ENCODE results near the gene ALOX12B. TPM values are rescaled to one million over a fixed set of nuclear protein-coding genes. Genes with fewer than 3 reads are reported as not detected.
A peak's percentile ranks its signal among the peaks of the same experiment; 100 is the strongest.

ALOX12B gene
- total and polyA plus RNA-seq, 2 of the 13 experiments (the other 11 are each of a cell fraction or from before 2014, with no cell fraction given): 0.13 TPM; not detected in 1

DNA sequence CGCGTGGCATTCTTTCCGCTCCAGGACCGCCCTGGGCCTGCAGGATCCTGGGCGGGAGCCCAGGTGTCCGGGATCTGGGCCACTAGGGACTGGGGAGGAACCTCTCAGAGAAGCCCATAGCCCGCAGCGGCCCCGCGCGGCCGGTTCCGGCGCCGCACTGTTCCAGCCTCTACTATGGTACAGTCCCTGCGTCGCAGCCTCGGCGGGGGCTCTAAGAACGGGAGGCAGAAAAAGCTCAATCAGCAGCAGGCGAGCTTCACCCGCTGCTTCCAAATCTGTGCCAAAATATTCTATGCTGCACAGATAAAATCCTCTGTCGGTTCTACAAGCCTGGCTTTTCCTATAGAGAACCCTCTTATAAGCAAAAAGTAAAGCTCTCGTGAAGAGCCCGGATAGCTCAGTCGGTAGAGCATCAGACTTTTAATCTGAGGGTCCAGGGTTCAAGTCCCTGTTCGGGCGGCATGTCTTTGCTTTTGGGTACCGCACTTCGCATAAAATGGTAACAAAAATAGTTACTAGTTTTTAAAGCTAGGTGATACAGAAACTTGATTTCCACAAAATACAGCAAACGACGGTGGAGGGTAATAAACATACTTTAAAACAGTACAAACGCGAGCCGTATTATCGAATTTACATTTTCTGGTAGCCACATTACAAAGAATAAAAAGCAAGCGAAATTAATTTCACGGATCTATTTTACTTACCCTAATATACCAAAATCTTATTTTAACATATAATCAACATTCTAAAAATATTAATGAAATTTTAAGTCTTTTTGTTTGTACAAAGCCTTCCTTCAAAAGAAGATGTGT is 31.5 kb upstream of the ALOX12B start (continued):
- TF ChIP-seq PBX3 (CRISPR knock-in tag; IDR thresholded peaks at IDR 0.05; ENCODE audit: borderline replicate concordance): no peak
- TF ChIP-seq ZNF441 (CRISPR knock-in tag; IDR thresholded peaks at IDR 0.05; ENCODE audit: borderline replicate concordance): no peak
- TF ChIP-seq ISX (CRISPR knock-in tag; conservative IDR thresholded peaks at IDR 0.05): no peak
- peak; percentile 47; the same call in 1 of the 2 replicates for TF ChIP-seq ZSCAN31 (CRISPR knock-in tag; IDR thresholded peaks at IDR 0.05; ENCODE audit: low read depth)
- TF ChIP-seq, protein P1, sequence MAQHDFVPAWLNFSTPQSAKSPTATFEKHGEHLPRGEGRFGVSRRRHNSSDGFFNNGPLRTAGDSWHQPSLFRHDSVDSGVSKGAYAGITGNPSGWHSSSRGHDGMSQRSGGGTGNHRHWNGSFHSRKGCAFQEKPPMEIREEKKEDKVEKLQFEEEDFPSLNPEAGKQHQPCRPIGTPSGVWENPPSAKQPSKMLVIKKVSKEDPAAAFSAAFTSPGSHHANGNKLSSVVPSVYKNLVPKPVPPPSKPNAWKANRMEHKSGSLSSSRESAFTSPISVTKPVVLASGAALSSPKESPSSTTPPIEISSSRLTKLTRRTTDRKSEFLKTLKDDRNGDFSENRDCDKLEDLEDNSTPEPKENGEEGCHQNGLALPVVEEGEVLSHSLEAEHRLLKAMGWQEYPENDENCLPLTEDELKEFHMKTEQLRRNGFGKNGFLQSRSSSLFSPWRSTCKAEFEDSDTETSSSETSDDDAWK (CRISPR knock-in tag; IDR thresholded peaks at IDR 0.05): no peak
- TF ChIP-seq ZNF33B (CRISPR knock-in tag; IDR thresholded peaks at IDR 0.05): no peak
- no peak for TF ChIP-seq TCF7L2 (IDR thresholded peaks at IDR 0.05; ENCODE audit: low read depth, low read length)
- TF ChIP-seq REXO4 (CRISPR knock-in tag; IDR thresholded peaks at IDR 0.05; ENCODE audit: borderline replicate concordance): no peak
- TF ChIP-seq JDP2 (CRISPR knock-in tag; IDR thresholded peaks at IDR 0.05; ENCODE audit: borderline replicate concordance): no peak
- TF ChIP-seq ZNF552 (CRISPR knock-in tag; IDR thresholded peaks at IDR 0.05; ENCODE audit: borderline replicate concordance): no peak
- no peak for TF ChIP-seq RBFOX2 (IDR thresholded peaks at IDR 0.05; ENCODE audit: low read depth, low read length)
- TF ChIP-seq, protein P2, sequence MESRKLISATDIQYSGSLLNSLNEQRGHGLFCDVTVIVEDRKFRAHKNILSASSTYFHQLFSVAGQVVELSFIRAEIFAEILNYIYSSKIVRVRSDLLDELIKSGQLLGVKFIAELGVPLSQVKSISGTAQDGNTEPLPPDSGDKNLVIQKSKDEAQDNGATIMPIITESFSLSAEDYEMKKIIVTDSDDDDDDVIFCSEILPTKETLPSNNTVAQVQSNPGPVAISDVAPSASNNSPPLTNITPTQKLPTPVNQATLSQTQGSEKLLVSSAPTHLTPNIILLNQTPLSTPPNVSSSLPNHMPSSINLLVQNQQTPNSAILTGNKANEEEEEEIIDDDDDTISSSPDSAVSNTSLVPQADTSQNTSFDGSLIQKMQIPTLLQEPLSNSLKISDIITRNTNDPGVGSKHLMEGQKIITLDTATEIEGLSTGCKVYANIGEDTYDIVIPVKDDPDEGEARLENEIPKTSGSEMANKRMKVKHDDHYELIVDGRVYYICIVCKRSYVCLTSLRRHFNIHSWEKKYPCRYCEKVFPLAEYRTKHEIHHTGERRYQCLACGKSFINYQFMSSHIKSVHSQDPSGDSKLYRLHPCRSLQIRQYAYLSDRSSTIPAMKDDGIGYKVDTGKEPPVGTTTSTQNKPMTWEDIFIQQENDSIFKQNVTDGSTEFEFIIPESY (CRISPR knock-in tag; IDR thresholded peaks at IDR 0.05): no peak
- TF ChIP-seq ZHX1 (CRISPR knock-in tag; IDR thresholded peaks at IDR 0.05; ENCODE audit: low read depth): no peak
- no peak for TF ChIP-seq HNRNPK (IDR thresholded peaks at IDR 0.05; ENCODE audit: low read depth, low read length, poor library complexity, severe bottlenecking)
- TF ChIP-seq PPARG (CRISPR knock-in tag; conservative IDR thresholded peaks at IDR 0.05): 0 out of 2 replicates have a peak, but pooled peaks have one; percentile 36
- TF ChIP-seq RFX3 (CRISPR knock-in tag; IDR thresholded peaks at IDR 0.05): no peak
- TF ChIP-seq NFIC (IDR thresholded peaks at IDR 0.05; ENCODE audit: low read length): no peak; the same call in 1 of the 2 replicates

Measured in HepG2 (cell line).